ENCODE measurements around the gene LCE6A.

LCE6A gene

DNA sequence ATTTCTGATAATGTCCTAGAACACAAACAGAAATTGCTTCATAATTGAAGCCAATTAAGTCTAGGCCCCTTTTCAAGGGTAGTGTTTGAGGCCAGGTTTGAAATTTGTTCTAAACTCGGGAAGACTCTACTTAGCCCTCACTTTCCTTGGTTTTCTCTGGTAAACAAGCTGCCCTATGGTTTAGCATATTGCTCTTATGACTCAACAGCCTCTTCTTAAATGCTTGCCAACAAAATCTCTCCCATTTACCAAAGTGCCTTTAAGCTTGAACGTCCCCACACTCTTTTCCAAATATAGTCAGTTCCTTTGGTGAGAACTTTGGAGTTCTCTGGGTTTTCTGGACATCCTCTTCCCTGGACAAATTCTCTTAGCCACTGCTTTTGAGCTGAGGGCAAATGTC lies 5.8 kb upstream of the LCE6A start:
- Histone ChIP-seq H3K27me3 (ENCODE audit: control insufficient read depth in 1 of 2, insufficient read depth in 2 of 2, low read length in 2 of 2) (no peaks in the 10 kb centered on the region), H3K9ac (ENCODE audit: low read depth in 1 of 2, low read length in 2 of 2) (no peak overlapping the region), H3K36me3 (ENCODE audit: control insufficient read depth in 1 of 2, insufficient read depth in 2 of 2, low read length in 2 of 2) (no peaks in the 10 kb centered on the region), H3K4me1 (ENCODE audit: control insufficient read depth in 1 of 2, insufficient read depth in 2 of 2, low read length in 2 of 2) (no peaks in the 10 kb centered on the region), H3K4me3 (ENCODE audit: low read depth in 1 of 2, low read length in 2 of 2) (no peak overlapping the region), H3K27ac (ENCODE audit: low read depth, low read length) (no peak overlapping the region), H3K9me3 (ENCODE audit: control insufficient read depth in 1 of 2, low read length in 2 of 2) (no peaks in the 10 kb centered on the region)

DNA sequence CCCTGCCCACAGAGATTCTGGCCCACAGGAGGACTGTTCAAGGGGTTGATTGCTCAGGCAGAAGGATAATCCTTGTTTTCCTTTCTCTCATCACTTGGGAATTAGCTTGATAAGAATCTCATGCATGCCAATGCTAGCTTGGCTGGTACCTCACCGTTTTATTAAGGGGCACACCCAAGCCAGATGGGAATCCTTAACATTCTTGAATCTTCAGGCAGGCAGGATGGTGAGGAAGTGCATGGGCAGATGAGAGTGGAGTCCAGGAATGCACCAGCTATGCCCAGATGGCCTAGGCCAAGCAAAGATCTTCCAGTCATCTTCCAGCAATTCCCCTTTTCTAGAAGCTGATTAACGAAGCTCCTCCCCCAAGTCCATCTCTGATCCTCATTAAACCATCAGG lies 13.0 kb downstream of the LCE6A start:
- no peaks in the 10 kb centered on the region for H3K27me3 ChIP-seq (ENCODE audit: control insufficient read depth in 1 of 2, insufficient read depth in 2 of 2, low read length in 2 of 2)
- H3K4me1 ChIP-seq (ENCODE audit: control insufficient read depth in 1 of 2, insufficient read depth in 2 of 2, low read length in 2 of 2) = no peaks in the 10 kb centered on the region
- H3K4me3 ChIP-seq (ENCODE audit: low read depth in 1 of 2, low read length in 2 of 2) = no peak overlapping the region
- no peak overlapping the region for H3K27ac ChIP-seq (ENCODE audit: low read depth, low read length)
- H3K36me3 ChIP-seq (ENCODE audit: control insufficient read depth in 1 of 2, insufficient read depth in 2 of 2, low read length in 2 of 2) = no peaks in the 10 kb centered on the region
- H3K9me3 ChIP-seq (ENCODE audit: control insufficient read depth in 1 of 2, low read length in 2 of 2) = no peaks in the 10 kb centered on the region
- no peak overlapping the region for H3K9ac ChIP-seq (ENCODE audit: low read depth in 1 of 2, low read length in 2 of 2)

DNA sequence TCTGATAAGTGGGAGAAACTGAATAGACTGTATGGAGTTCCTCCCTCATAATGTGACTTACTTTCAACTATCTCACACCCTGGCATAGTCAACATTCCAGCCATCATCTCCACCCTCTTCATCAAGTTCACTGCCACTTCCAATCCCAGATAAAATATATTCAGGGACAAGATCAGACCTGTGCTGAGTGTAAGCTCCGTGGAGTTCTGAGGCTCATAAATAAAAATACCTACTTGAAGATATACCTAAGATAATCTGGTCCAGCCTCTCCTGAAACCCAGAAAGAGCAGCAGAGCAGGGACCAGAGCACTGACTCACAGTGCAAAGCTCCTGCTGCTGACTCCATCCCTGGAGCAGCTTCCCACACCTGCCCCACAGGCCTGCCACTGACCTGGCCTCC lies 15.4 kb downstream of the LCE6A start:
- Histone ChIP-seq H3K36me3 (ENCODE audit: control insufficient read depth in 1 of 2, insufficient read depth in 2 of 2, low read length in 2 of 2) (no peaks in the 10 kb centered on the region), H3K9ac (ENCODE audit: low read depth in 1 of 2, low read length in 2 of 2) (no peak overlapping the region), H3K27me3 (ENCODE audit: control insufficient read depth in 1 of 2, insufficient read depth in 2 of 2, low read length in 2 of 2) (no peaks in the 10 kb centered on the region), H3K27ac (ENCODE audit: low read depth, low read length) (no peak overlapping the region), H3K4me3 (ENCODE audit: low read depth in 1 of 2, low read length in 2 of 2) (no peak overlapping the region), H3K4me1 (ENCODE audit: control insufficient read depth in 1 of 2, insufficient read depth in 2 of 2, low read length in 2 of 2) (no peaks in the 10 kb centered on the region), H3K9me3 (ENCODE audit: control insufficient read depth in 1 of 2, low read length in 2 of 2) (no peaks in the 10 kb centered on the region)

DNA sequence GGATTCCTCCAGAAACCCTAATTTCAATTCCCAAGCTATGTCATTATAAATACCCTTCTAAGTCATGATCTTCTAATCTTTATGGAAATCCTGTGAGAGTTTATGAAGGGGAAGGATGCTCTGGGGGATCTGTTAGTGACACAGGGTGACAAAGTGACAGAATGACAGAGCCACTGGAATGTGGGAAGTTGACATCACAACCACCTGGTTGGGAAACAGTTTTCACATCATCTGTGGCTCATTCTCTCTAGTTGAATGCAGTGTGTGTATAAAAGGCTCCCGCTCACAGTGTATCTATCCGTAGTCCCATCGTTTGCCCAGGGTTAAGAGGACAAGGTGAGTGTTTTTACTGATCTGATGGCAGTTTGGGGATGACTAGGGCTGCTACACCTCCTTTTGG lies 17.0 kb downstream of the LCE6A start, which contains the start of gene LCE7A:
Gene LCE7A (plus strand): TSS at position 301 of the 400 bp plus-strand sequence. CDS start 702 bp downstream, outside the sequence.
- Histone ChIP-seq H3K9ac (ENCODE audit: low read depth in 1 of 2, low read length in 2 of 2) (no peak within 1 kb of the TSS), H3K4me3 (ENCODE audit: low read depth in 1 of 2, low read length in 2 of 2) (no peak within 1 kb of the TSS), H3K4me1 (ENCODE audit: control insufficient read depth in 1 of 2, insufficient read depth in 2 of 2, low read length in 2 of 2) (no peaks in the 10 kb centered on the region), H3K27ac (ENCODE audit: low read depth, low read length) (no peak within 1 kb of the TSS), H3K36me3 (ENCODE audit: control insufficient read depth in 1 of 2, insufficient read depth in 2 of 2, low read length in 2 of 2) (no peaks in the 10 kb centered on the region), H3K9me3 (ENCODE audit: control insufficient read depth in 1 of 2, low read length in 2 of 2) (no peaks in the 10 kb centered on the region), H3K27me3 (ENCODE audit: control insufficient read depth in 1 of 2, insufficient read depth in 2 of 2, low read length in 2 of 2) (no peaks in the 10 kb centered on the region)

DNA sequence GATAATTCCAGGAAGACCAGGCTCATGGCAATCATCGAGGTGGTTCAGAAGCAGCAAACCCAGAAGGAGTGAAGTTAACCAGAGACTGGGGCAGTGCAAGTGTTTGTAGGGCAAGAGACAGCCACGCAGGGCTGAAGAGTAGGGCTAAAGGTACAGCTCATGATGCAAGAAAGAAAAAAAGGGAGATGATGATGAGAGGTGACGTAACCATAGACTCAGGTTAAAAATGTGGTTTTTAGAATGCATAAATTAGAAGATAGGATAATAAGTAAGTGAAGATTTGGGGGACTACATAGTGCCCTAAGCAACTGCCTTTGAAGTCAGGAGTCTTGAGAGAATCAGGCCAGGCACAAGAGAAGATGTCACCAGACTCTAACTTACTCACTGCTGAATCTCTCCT lies 17.5 kb downstream of the LCE6A start:
- H3K4me1 ChIP-seq (ENCODE audit: control insufficient read depth in 1 of 2, insufficient read depth in 2 of 2, low read length in 2 of 2) = no peaks in the 10 kb centered on the region
- no peaks in the 10 kb centered on the region for H3K27me3 ChIP-seq (ENCODE audit: control insufficient read depth in 1 of 2, insufficient read depth in 2 of 2, low read length in 2 of 2)
- no peak overlapping the region for H3K9ac ChIP-seq (ENCODE audit: low read depth in 1 of 2, low read length in 2 of 2)
- no peak overlapping the region for H3K27ac ChIP-seq (ENCODE audit: low read depth, low read length)
- H3K4me3 ChIP-seq (ENCODE audit: low read depth in 1 of 2, low read length in 2 of 2) = no peak overlapping the region
- H3K36me3 ChIP-seq (ENCODE audit: control insufficient read depth in 1 of 2, insufficient read depth in 2 of 2, low read length in 2 of 2) = no peaks in the 10 kb centered on the region
- H3K9me3 ChIP-seq (ENCODE audit: control insufficient read depth in 1 of 2, low read length in 2 of 2) = no peaks in the 10 kb centered on the region

DNA sequence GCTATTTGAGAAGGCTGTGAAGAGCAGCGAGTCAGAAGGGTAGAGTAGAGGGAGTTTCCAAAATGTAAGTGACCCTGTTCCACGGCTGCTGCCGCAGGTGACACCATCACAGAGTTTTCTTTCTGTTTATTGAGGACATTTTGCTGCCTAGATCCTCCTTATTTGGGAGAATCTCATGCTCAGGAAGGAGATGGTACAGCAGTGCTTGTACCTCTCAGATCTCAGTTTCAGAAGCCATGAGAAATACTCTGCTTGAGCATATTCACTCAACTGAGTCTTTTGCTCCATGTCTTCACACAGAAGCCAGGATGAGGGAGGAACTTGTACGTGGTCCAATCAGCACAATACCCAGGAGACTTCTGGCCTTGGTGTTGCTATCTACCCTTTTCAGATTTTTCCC lies 18.7 kb downstream of the LCE6A start:
- Histone ChIP-seq H3K4me3 (ENCODE audit: low read depth in 1 of 2, low read length in 2 of 2) (no peak overlapping the region), H3K27me3 (ENCODE audit: control insufficient read depth in 1 of 2, insufficient read depth in 2 of 2, low read length in 2 of 2) (no peaks in the 10 kb centered on the region), H3K4me1 (ENCODE audit: control insufficient read depth in 1 of 2, insufficient read depth in 2 of 2, low read length in 2 of 2) (no peaks in the 10 kb centered on the region), H3K9me3 (ENCODE audit: control insufficient read depth in 1 of 2, low read length in 2 of 2) (no peaks in the 10 kb centered on the region), H3K27ac (ENCODE audit: low read depth, low read length) (no peak overlapping the region), H3K9ac (ENCODE audit: low read depth in 1 of 2, low read length in 2 of 2) (no peak overlapping the region), H3K36me3 (ENCODE audit: control insufficient read depth in 1 of 2, insufficient read depth in 2 of 2, low read length in 2 of 2) (no peaks in the 10 kb centered on the region)

DNA sequence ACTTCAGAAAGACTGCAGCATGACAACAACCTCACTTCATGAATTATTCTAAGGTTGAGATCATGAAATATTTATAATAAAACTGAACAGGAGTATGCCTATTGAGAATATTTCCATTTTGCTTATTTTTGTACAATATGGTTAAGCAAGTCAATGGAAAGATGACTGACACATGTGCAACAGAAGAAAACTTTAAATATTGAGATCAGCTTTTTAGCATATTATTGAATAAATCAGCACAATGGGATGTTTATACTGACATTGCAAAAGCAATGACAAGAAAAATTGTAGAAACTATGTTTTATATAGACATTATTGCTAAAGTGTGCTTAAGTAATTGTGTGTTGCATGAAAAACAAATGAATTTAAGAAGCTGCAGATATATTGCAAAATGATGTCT lies 21.8 kb downstream of the LCE6A start:
- Histone ChIP-seq H3K9me3 (ENCODE audit: control insufficient read depth in 1 of 2, low read length in 2 of 2) (no peaks in the 10 kb centered on the region), H3K36me3 (ENCODE audit: control insufficient read depth in 1 of 2, insufficient read depth in 2 of 2, low read length in 2 of 2) (no peaks in the 10 kb centered on the region), H3K4me1 (ENCODE audit: control insufficient read depth in 1 of 2, insufficient read depth in 2 of 2, low read length in 2 of 2) (no peaks in the 10 kb centered on the region), H3K27ac (ENCODE audit: low read depth, low read length) (no peak overlapping the region), H3K4me3 (ENCODE audit: low read depth in 1 of 2, low read length in 2 of 2) (no peak overlapping the region), H3K9ac (ENCODE audit: low read depth in 1 of 2, low read length in 2 of 2) (no peak overlapping the region), H3K27me3 (ENCODE audit: control insufficient read depth in 1 of 2, insufficient read depth in 2 of 2, low read length in 2 of 2) (no peaks in the 10 kb centered on the region)

DNA sequence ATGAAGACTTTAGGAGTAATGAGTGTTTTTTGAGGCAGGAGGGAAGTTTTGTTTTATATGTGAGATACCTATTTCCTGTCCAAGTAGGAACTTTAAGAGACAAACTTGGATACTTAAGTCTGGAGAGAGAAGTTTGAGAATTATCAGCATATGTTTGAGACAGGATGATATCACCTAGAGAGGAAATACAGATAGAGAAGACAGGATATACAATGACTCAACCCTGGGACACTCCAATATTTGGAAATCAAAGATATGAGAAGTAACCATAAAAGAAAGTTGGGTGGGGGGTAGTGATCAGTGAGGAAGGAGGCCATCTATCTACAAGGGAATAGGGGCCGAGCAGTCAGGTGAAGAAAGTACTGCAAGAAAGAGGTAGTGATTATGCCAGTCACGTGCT lies 23.7 kb downstream of the LCE6A start:
- no peaks in the 10 kb centered on the region for H3K36me3 ChIP-seq (ENCODE audit: control insufficient read depth in 1 of 2, insufficient read depth in 2 of 2, low read length in 2 of 2)
- H3K9me3 ChIP-seq (ENCODE audit: control insufficient read depth in 1 of 2, low read length in 2 of 2) = no peaks in the 10 kb centered on the region
- H3K27ac ChIP-seq (ENCODE audit: low read depth, low read length) = no peak overlapping the region
- no peaks in the 10 kb centered on the region for H3K27me3 ChIP-seq (ENCODE audit: control insufficient read depth in 1 of 2, insufficient read depth in 2 of 2, low read length in 2 of 2)
- H3K9ac ChIP-seq (ENCODE audit: low read depth in 1 of 2, low read length in 2 of 2) = no peak overlapping the region
- no peaks in the 10 kb centered on the region for H3K4me1 ChIP-seq (ENCODE audit: control insufficient read depth in 1 of 2, insufficient read depth in 2 of 2, low read length in 2 of 2)
- H3K4me3 ChIP-seq (ENCODE audit: low read depth in 1 of 2, low read length in 2 of 2) = no peak overlapping the region

DNA sequence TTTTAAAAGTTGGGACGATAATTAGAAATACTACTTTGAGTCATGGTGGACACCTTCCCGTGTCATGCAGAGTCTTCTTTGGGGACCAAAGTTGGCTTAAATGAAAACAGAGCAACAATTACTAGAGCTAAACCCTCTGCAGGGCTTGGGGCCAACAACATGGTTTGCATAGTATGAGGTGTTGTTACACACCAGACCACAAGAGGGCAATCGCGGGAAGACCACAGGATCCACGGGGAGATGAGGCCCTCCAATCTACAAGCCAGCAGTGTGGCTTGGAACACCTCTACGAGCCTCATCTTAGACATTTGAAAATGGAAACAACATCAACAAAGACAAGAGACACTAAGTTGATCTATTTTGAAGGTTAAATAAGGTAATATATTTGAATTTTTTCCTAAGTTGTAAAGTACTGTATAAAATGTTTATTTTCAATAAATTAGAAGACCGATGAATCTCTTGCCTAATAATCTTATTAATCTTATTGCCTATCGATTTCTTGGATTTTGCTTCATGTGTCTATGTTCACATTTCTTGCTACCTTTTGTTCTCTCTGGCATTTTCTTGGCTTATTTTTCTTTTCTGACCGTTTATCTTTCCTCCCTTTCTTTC lies 27.3 kb downstream of the LCE6A start:
- no peaks in the 10 kb centered on the region for H3K27me3 ChIP-seq (ENCODE audit: control insufficient read depth in 1 of 2, insufficient read depth in 2 of 2, low read length in 2 of 2)
- H3K9ac ChIP-seq (ENCODE audit: low read depth in 1 of 2, low read length in 2 of 2) = no peak overlapping the region
- no peak overlapping the region for H3K27ac ChIP-seq (ENCODE audit: low read depth, low read length)
- no peaks in the 10 kb centered on the region for H3K4me1 ChIP-seq (ENCODE audit: control insufficient read depth in 1 of 2, insufficient read depth in 2 of 2, low read length in 2 of 2)
- no peaks in the 10 kb centered on the region for H3K36me3 ChIP-seq (ENCODE audit: control insufficient read depth in 1 of 2, insufficient read depth in 2 of 2, low read length in 2 of 2)
- H3K4me3 ChIP-seq (ENCODE audit: low read depth in 1 of 2, low read length in 2 of 2) = no peak overlapping the region
- no peaks in the 10 kb centered on the region for H3K9me3 ChIP-seq (ENCODE audit: control insufficient read depth in 1 of 2, low read length in 2 of 2)

DNA sequence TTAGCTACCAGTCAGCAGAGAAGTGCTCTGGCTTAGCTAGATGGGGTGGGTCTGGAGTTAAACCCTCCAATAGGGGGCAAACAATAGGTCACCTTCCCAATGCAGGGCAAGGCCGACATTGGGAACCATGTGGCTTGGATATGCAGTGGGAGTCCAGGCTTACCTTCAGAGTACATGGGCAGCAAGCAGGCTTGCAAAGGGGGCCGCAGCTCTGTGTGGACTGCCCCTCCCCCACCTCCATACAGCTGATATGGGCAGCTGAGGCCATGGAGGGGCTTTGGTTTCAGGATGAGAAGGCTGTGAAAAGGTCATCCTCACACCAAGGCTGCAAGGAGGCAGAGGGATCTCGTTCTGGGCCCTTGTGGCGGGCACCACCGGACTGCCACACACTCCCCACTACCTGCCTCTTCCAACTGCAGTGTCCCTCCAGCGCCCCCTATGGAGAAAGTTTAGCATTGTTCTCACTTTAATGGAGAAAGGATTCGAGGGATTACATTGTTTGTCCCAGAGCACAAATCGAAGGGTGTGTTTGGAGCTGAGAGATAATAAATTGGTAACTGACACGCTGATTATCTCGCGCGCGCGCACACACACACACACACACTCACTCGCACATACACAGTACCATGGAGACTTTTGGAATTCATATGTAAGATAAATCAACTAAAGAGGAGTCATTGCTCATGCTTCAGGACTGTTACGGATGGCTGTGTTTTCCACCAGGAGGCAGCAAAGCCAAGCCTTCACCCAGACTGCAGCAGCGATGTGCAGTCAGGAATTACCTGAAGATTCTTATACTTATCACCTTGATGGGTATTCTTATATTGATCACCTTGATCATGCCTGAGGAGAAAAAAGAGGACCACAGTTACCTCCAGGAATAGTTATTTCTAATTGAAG lies 28.4 kb downstream of the LCE6A start:
- no peaks in the 10 kb centered on the region for H3K4me1 ChIP-seq (ENCODE audit: control insufficient read depth in 1 of 2, insufficient read depth in 2 of 2, low read length in 2 of 2)
- H3K4me3 ChIP-seq (ENCODE audit: low read depth in 1 of 2, low read length in 2 of 2) = no peak overlapping the region
- H3K36me3 ChIP-seq (ENCODE audit: control insufficient read depth in 1 of 2, insufficient read depth in 2 of 2, low read length in 2 of 2) = no peaks in the 10 kb centered on the region
- H3K9me3 ChIP-seq (ENCODE audit: control insufficient read depth in 1 of 2, low read length in 2 of 2) = no peaks in the 10 kb centered on the region
- no peak overlapping the region for H3K27ac ChIP-seq (ENCODE audit: low read depth, low read length)
- no peak overlapping the region for H3K9ac ChIP-seq (ENCODE audit: low read depth in 1 of 2, low read length in 2 of 2)
- no peaks in the 10 kb centered on the region for H3K27me3 ChIP-seq (ENCODE audit: control insufficient read depth in 1 of 2, insufficient read depth in 2 of 2, low read length in 2 of 2)

All from duodenal mucosa (tissue), 2 donors.